Mammary epithelial cell (primary cell): ENCODE measurements around the gene PLEKHG5.

Experiments used
- EZH2 ChIP-seq: IDR thresholded peaks from 2 replicates; pipeline ENCODE4 v1.6.1; 2012; ENCODE audit warnings: low read length, inconsistent platforms, borderline replicate concordance
- TF ChIP-seq, protein P1 (sequence below), 2 donors: IDR thresholded peaks in 1 of 2; conservative IDR thresholded peaks in 1 of 2; 2 replicates each; pipeline ENCODE4 v1.5.1; 2011 to 2012; ENCODE audit warnings: inconsistent platforms in 2 of 2, low read length in 2 of 2, mild to moderate bottlenecking in 2 of 2, control low read depth in 1 of 2, low read depth in 1 of 2; ENCODE audit not compliant: insufficient read depth in 1 of 2; ENCODE audit errors: extremely low read depth in 1 of 2

DNA sequence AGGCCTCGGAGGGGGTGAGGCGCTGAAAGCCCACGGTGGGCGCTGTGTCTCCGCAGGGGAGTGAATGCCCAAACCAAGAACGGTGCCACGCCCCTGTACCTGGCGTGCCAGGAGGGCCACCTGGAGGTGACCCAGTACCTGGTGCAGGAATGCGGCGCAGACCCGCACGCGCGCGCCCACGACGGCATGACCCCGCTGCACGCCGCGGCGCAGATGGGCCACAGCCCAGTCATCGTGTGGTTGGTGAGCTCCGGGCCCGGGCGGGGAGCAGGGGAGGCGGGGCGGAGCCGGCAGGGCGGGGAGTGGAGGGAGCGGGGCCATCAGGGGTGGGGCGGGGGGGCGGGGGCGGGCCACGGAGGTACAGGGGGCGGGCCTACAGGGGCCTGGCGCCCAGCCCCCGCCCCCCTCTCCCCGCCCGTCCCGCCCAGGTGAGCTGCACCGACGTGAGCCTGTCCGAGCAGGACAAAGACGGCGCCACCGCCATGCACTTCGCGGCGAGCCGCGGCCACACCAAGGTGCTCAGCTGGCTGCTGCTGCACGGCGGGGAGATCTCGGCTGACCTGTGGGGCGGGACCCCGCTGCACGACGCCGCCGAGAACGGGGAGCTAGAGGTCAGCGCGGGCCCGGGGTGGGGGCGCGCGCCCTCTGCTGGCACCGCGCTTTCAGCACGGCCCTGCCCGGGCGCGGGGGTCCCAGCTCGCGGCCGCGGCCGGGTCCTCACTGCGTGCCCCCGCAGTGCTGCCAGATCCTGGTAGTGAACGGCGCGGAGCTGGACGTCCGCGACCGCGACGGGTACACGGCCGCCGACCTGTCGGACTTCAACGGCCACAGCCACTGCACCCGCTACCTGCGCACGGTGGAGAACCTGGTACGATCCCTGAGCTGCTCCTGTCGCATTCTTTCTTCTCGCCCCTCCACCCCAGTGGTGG lies 51.0 kb downstream of the PLEKHG5 start:
- TF ChIP-seq EZH2: no peak
- TF ChIP-seq, protein P1, sequence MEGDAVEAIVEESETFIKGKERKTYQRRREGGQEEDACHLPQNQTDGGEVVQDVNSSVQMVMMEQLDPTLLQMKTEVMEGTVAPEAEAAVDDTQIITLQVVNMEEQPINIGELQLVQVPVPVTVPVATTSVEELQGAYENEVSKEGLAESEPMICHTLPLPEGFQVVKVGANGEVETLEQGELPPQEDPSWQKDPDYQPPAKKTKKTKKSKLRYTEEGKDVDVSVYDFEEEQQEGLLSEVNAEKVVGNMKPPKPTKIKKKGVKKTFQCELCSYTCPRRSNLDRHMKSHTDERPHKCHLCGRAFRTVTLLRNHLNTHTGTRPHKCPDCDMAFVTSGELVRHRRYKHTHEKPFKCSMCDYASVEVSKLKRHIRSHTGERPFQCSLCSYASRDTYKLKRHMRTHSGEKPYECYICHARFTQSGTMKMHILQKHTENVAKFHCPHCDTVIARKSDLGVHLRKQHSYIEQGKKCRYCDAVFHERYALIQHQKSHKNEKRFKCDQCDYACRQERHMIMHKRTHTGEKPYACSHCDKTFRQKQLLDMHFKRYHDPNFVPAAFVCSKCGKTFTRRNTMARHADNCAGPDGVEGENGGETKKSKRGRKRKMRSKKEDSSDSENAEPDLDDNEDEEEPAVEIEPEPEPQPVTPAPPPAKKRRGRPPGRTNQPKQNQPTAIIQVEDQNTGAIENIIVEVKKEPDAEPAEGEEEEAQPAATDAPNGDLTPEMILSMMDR (conservative IDR thresholded peaks at IDR 0.05 in 1 of 2, IDR thresholded peaks at IDR 0.05 in 1 of 2; ENCODE audit: extremely low read depth in 1 of 2, insufficient read depth in 1 of 2, low read depth in 1 of 2, low read length in 2 of 2): no peak
